HepG2 (cell line): ENCODE data around the gene TTC39B. TPM values are rescaled to one million over a fixed set of nuclear protein-coding genes. Genes with fewer than 3 reads are reported as not detected.

Source experiments
- ATAC-seq: fragments of 200-7000 bp; cut with Tn5 transposase; 3 replicates; pipeline ENCODE4 v1.9.1; 2020; ENCODE audit warnings: mild to moderate bottlenecking, moderate library complexity
- BruUV-seq: library from RNA; stranded (reverse); fragments of 400-500 nt; replicated peaks from 2 replicates; lab custom pipeline; 2021; lab: Mats Ljungman, UMichigan
- CTCF ChIA-PET: fragments of 300-600 bp; formaldehyde crosslinking; extraction: SDS; loops from one replicate; lab custom pipeline; 2021; ENCODE audit warnings: low total read pairs, inconsistent platforms, low intra/inter-chr PET ratio; lab: Yijun Ruan, JAX
- POLR2A ChIA-PET: fragments of 350-600 bp; sonication (Branson Sonifier 250); formaldehyde crosslinking; loops from one replicate; lab custom pipeline; 2020; ENCODE audit warnings: antibody characterized with exemption, inconsistent platforms; lab: Yijun Ruan, JAX
- DNase-seq: peaks from one replicate; pipeline ENCODE4 v3.0.0-alpha.2; 2015; ENCODE audit warnings: low spot score
- FAIRE-seq: peaks from 3 replicates; lab custom pipeline; 2011; peaks lifted over from hg19 to GRCh38; lab: Jason Lieb, UNC
- H2AFZ ChIP-seq: one replicate; pipeline ENCODE4 v1.6.1; 2011; ENCODE audit warnings: low read length, inconsistent platforms
- H3K27ac ChIP-seq: fragments of 300-600 bp; 3 replicates; pipeline ENCODE4 v1.8.0; 2011; ENCODE audit warnings: mixed run types, mild to moderate bottlenecking, mixed read lengths, low read length, inconsistent platforms; ENCODE audit not compliant: insufficient read depth; ENCODE audit errors: extremely low read length
- H3K27me3 ChIP-seq, 2 experiments: fragments of 200-600 bp in 1 of 2; 2 replicates in 1 of 2; 3 replicates in 1 of 2; pipeline versions ENCODE4 v1.6.0 to v1.8.0; 2011; ENCODE audit warnings: low read length in 2 of 2, mild to moderate bottlenecking in 2 of 2, moderate library complexity in 2 of 2, inconsistent platforms in 1 of 2; ENCODE audit not compliant: insufficient read depth in 2 of 2, control insufficient read depth in 1 of 2
- H3K36me3 ChIP-seq, 2 experiments: fragments of 200-600 bp in 1 of 2; replicated peaks in 1 of 2; 2 replicates in 1 of 2; 3 replicates in 1 of 2; pipeline versions ENCODE4 v1.5.1 to v1.8.0; 2011; ENCODE audit warnings: low read length in 2 of 2, inconsistent platforms in 1 of 2; ENCODE audit not compliant: insufficient read depth in 2 of 2, control insufficient read depth in 1 of 2
- H3K4me1 ChIP-seq: 2 replicates; pipeline ENCODE4 v1.5.1; 2012; ENCODE audit warnings: low read length, inconsistent platforms; ENCODE audit not compliant: insufficient read depth
- H3K4me2 ChIP-seq: 2 replicates; pipeline ENCODE4 v1.6.0; 2011; ENCODE audit warnings: low read depth, low read length, inconsistent platforms
- H3K4me3 ChIP-seq, 3 experiments: fragments of 200-600 bp in 1 of 3; sonication (generic), shearing (Covaris generic) in 1 of 3; replicated peaks in 1 of 3; 2 replicates each; pipeline ENCODE4 v1.5.1; 2011 to 2016; ENCODE audit warnings: low read length in 3 of 3, inconsistent platforms in 2 of 3, low read depth in 2 of 3, mild to moderate bottlenecking in 2 of 3, control low read depth in 1 of 3, mixed read lengths in 1 of 3; ENCODE audit not compliant: insufficient read depth in 1 of 3
- H3K79me2 ChIP-seq: one replicate; pipeline ENCODE4 v1.6.1; 2011; ENCODE audit warnings: low read length, inconsistent platforms; ENCODE audit not compliant: insufficient read depth
- H3K9ac ChIP-seq: 2 replicates; pipeline ENCODE4 v1.6.0; 2011; ENCODE audit warnings: mild to moderate bottlenecking, low read depth, low read length, inconsistent platforms; ENCODE audit not compliant: insufficient read depth
- H3K9me3 ChIP-seq: 2 replicates; pipeline ENCODE4 v1.5.1; 2012; ENCODE audit warnings: mild to moderate bottlenecking, low read length
- H4K20me1 ChIP-seq: 2 replicates; pipeline ENCODE4 v1.6.0; 2011; ENCODE audit warnings: inconsistent platforms, mild to moderate bottlenecking, low read length, moderate library complexity; ENCODE audit not compliant: insufficient read depth
- FOSL1 ChIP-seq: sonication (generic); formaldehyde crosslinking; IDR thresholded peaks from 2 replicates; pipeline ENCODE4 v1.9.0; 2021; ENCODE audit warnings: missing genetic modification reagents, borderline replicate concordance
- FOXA3 ChIP-seq: IDR thresholded peaks from 2 replicates; pipeline ENCODE4 v1.6.1; 2016; ENCODE audit warnings: missing genetic modification reagents, missing compliant biosample characterization
- GABPA ChIP-seq, 2 experiments: IDR thresholded peaks; 2 replicates each; pipeline ENCODE4 v1.6.1; 2011 to 2016; ENCODE audit warnings: low read depth in 2 of 2, low read length in 1 of 2, missing biosample characterization in 1 of 2, missing genetic modification characterization in 1 of 2
- GPN1 ChIP-seq: sonication (generic); formaldehyde crosslinking; IDR thresholded peaks from 2 replicates; pipeline ENCODE4 v1.5.1; 2020; ENCODE audit warnings: missing genetic modification reagents, borderline replicate concordance
- NFKB2 ChIP-seq: sonication (generic); formaldehyde crosslinking; IDR thresholded peaks from 2 replicates; pipeline ENCODE4 v1.4.0; 2020; ENCODE audit warnings: missing genetic modification reagents, borderline replicate concordance
- SIN3A ChIP-seq: IDR thresholded peaks from 2 replicates; pipeline ENCODE4 v1.6.1; 2011; ENCODE audit warnings: low read depth, mild to moderate bottlenecking, control low read depth, low read length, borderline replicate concordance
- STAG1 ChIP-seq: sonication (generic); formaldehyde crosslinking; IDR thresholded peaks from 2 replicates; pipeline ENCODE4 v1.4.0; 2020; ENCODE audit warnings: missing genetic modification reagents
- ZNF20 ChIP-seq: sonication (generic); formaldehyde crosslinking; IDR thresholded peaks from 2 replicates; pipeline ENCODE4 v1.4.0; 2020; ENCODE audit warnings: mild to moderate bottlenecking, moderate library complexity, missing genetic modification reagents
- ZNF225 ChIP-seq: sonication (generic); formaldehyde crosslinking; IDR thresholded peaks from 2 replicates; pipeline ENCODE4 v1.4.0; 2020; ENCODE audit warnings: mild to moderate bottlenecking, missing genetic modification reagents
- ZNF660 ChIP-seq: sonication (generic); formaldehyde crosslinking; IDR thresholded peaks from 2 replicates; pipeline ENCODE4 v1.5.1; 2020; ENCODE audit warnings: mild to moderate bottlenecking, low read depth, missing genetic modification reagents, borderline replicate concordance
- ZNF772 ChIP-seq: sonication (generic); formaldehyde crosslinking; IDR thresholded peaks from 2 replicates; pipeline ENCODE4 v1.5.0; 2020; ENCODE audit warnings: mild to moderate bottlenecking, missing genetic modification reagents
- ZNF883 ChIP-seq: sonication (generic); formaldehyde crosslinking; IDR thresholded peaks from 2 replicates; pipeline ENCODE4 v1.5.1; 2020; ENCODE audit warnings: mild to moderate bottlenecking, missing genetic modification reagents; ENCODE audit errors: not compliant biosample characterization
- WGBS: methylation state at CpG from one replicate; pipeline ENCODE4 v1.1.6; 2017; ENCODE audit warnings: low lambda C conversion rate; 5-methylcytosine and 5-hydroxymethylcytosine counted together
- in situ Hi-C: cut with HindIII; loops from 2 replicates; pipeline ENCODE4 v1.10.0; 2017; ENCODE audit warnings: low pct_unique_long_range_greater_than_20kb; ENCODE audit not compliant: extremely low pct_ligation_motif_present
- intact Hi-C: fragments of 100-400 bp; cut with micrococcal nuclease; formaldehyde crosslinking; loops from one replicate; pipeline ENCODE4 v1.10.0; 2022; ENCODE audit not compliant: unreplicated experiment
- polyA plus RNA-seq, 8 experiments: library from polyadenylated mRNA; depleted of rRNA in 3 of 8; stranded (reverse) in 7 of 8; unstranded in 1 of 8; fragments of >200 nt; fragmentation: Illumina TruSeq in 4 of 8; extraction: Trizol in 4 of 8; gene quantifications; 2 replicates each; pipeline versions ENCODE4 v1.2.1 to v1.2.3, GENCODE V29; 2011 to 2016; ENCODE audit warnings: low read depth in 4 of 8, missing spikeins in 1 of 8, mixed read lengths in 1 of 8; ENCODE audit not compliant: insufficient read depth in 1 of 8
- total RNA-seq, 5 experiments: library from RNA; depleted of rRNA; stranded (reverse); fragments of >200 nt; fragmentation: Illumina TruSeq; extraction: Trizol; gene quantifications; 2 replicates each; pipeline ENCODE4 v1.2.3, GENCODE V29; 2016; ENCODE audit warnings: low read depth in 1 of 5
- TF ChIP-seq, protein P1 (sequence below): IDR thresholded peaks from 2 replicates; pipeline ENCODE4 v1.6.1; 2016; ENCODE audit warnings: missing biosample characterization, missing genetic modification reagents, low read depth

Gene TTC39B
- total and polyA plus RNA-seq, 2 of the 13 experiments (the other 11 are each of a cell fraction or from before 2014, with no cell fraction given): 14.3 to 19.4 TPM

DNA sequence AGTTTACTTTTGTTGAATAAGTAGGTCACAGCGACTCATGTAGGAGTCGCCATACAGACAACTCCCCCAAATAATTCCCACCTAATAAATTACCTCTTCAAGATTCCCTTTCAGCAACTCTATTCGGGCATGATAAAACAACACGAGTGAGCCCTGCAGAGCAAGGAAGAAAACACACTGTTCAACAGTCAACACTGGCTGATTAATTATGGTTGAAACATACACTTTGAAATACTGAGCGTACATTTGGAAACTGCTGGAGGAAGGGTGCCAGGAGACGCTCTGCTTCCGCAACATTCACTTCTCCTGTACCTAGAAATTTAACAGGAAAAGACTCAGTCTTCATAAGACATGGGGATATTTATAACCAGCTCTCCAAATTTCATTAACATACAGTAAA, 117.5 kb downstream of the TTC39B start:
- DNase-seq (no peak), ATAC-seq (no peak), FAIRE-seq (no peak)
- Histone ChIP-seq H3K36me3 (peaks cover 8 to 73% of the 10 kb centered on the region in 2 experiments), H3K27ac (no peak overlapping the region), H3K9me3 (no peaks in the 10 kb centered on the region), H3K4me3 (no peak overlapping the region), H3K4me1 (no peaks in the 10 kb centered on the region), H3K9ac (no peak overlapping the region), H3K4me2 (no peak overlapping the region), H3K27me3 (no peaks in the 10 kb centered on the region), H3K79me2 (no peaks in the 10 kb centered on the region), H4K20me1 (no peaks in the 10 kb centered on the region), H2AFZ (no peak overlapping the region)
- no TSS peak for BruUV-seq
- ChIA-PET CTCF (no interaction called here), POLR2A (no interaction called here)
- intact Hi-C loops: no loop called here
- TF ChIP-seq ZNF660 (CRISPR knock-in tag) (no peak), GPN1 (CRISPR knock-in tag) (no peak), FOXA3 (CRISPR knock-in tag) (no peak), ZNF772 (CRISPR knock-in tag) (no peak), FOSL1 (CRISPR knock-in tag) (no peak), STAG1 (CRISPR knock-in tag) (no peak), ZNF225 (CRISPR knock-in tag) (no peak), NFKB2 (CRISPR knock-in tag) (no peak), GABPA (IDR thresholded peaks at IDR 0.05; ENCODE audit: low read depth, low read length) (no peak), GABPA (CRISPR knock-in tag; IDR thresholded peaks at IDR 0.05; ENCODE audit: low read depth) (no peak), ZNF20 (CRISPR knock-in tag) (no peak), ZNF883 (CRISPR knock-in tag) (no peak), SIN3A (no peak)
- TF ChIP-seq, protein P1, sequence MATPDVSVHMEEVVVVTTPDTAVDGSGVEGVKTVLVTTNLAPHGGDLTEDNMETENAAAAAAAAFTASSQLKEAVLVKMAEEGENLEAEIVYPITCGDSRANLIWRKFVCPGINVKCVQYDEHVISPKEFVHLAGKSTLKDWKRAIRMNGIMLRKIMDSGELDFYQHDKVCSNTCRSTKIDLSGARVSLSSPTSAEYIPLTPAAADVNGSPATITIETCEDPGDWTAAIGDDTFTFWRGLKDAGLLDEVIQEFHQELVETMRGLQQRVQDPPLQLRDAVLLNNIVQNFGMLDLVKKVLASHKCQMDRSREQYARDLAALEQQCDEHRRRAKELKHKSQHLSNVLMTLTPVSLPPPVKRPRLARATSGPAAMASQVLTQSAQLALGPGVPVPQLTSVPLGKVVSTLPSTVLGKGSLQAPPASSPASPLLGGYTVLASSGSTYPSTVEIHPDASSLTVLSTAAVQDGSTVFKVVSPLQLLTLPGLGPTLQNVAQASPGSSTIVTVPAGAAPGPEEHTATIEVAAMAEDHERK: no peak
- in situ Hi-C loops: no loop called here
- WGBS: 98% methylated on average over 7 of the region's 7 CpGs
